SU-DHL-6 (cell line): ENCODE results near the gene FLYWCH1.
A peak's percentile ranks its signal among the peaks of the same experiment; 100 is the strongest.

Experiments
- H2AFZ ChIP-seq: fragments of 200-600 bp; sonication (generic); 2 replicates; pipeline ENCODE4 v1.6.1; 2014; ENCODE audit warnings: low read depth, mild to moderate bottlenecking, moderate library complexity, mixed read lengths, antibody characterized with exemption, low read length; ENCODE audit not compliant: severe bottlenecking
- H3F3A ChIP-seq: fragments of 200-600 bp; shearing (Covaris generic); 2 replicates; pipeline ENCODE4 v1.6.0; 2016; ENCODE audit warnings: antibody characterized with exemption, mild to moderate bottlenecking; ENCODE audit not compliant: insufficient read depth
- H3K27ac ChIP-seq: fragments of 200-600 bp; sonication (generic); 2 replicates; pipeline ENCODE4 v1.5.1; 2016; ENCODE audit warnings: low read depth, mild to moderate bottlenecking, low read length, moderate library complexity, mixed read lengths
- H3K27me3 ChIP-seq: fragments of 200-600 bp; sonication (generic), shearing (Covaris generic); 2 replicates; pipeline ENCODE4 v1.6.0; 2014; ENCODE audit warnings: mild to moderate bottlenecking, low read length
- H3K36me3 ChIP-seq: fragments of 200-600 bp; sonication (generic); 2 replicates; pipeline ENCODE4 v1.6.1; 2014; ENCODE audit warnings: mild to moderate bottlenecking, low read length, mixed read lengths
- H3K4me2 ChIP-seq: fragments of 300-600, 200-600 bp; shearing (Covaris generic), sonication (generic); 2 replicates; pipeline ENCODE4 v1.6.0; 2014; ENCODE audit warnings: low read length, low read depth, mild to moderate bottlenecking; ENCODE audit not compliant: poor library complexity, severe bottlenecking
- H3K4me3 ChIP-seq: fragments of 200-600 bp; sonication (generic); 2 replicates; pipeline ENCODE4 v1.5.1; 2014; ENCODE audit warnings: antibody characterized with exemption, low read length, mild to moderate bottlenecking, mixed read lengths; ENCODE audit not compliant: insufficient read depth, poor library complexity, severe bottlenecking
- H3K79me2 ChIP-seq: fragments of 200-600 bp; sonication (generic); 2 replicates; pipeline ENCODE4 v1.6.1; 2014; ENCODE audit warnings: mild to moderate bottlenecking, low read length, moderate library complexity; ENCODE audit not compliant: insufficient read depth
- H3K9ac ChIP-seq: fragments of 200-600 bp; sonication (generic); 2 replicates; pipeline ENCODE4 v1.7.0; 2014; ENCODE audit warnings: mild to moderate bottlenecking, low read length
- H3K9me2 ChIP-seq: fragments of 200-600 bp; sonication (generic); replicated peaks from 2 replicates; pipeline ENCODE4 v1.6.1; 2014; ENCODE audit warnings: low read length; ENCODE audit not compliant: insufficient read depth
- H3K9me3 ChIP-seq: fragments of 200-600 bp; sonication (generic); 2 replicates; pipeline ENCODE4 v1.6.1; 2014; ENCODE audit warnings: low read length, mixed read lengths; ENCODE audit not compliant: insufficient read depth
- H4K20me1 ChIP-seq: fragments of 200-600 bp; sonication (generic); 2 replicates; pipeline ENCODE4 v1.6.1; 2014; ENCODE audit warnings: low read depth, mild to moderate bottlenecking, antibody characterized with exemption, low read length, moderate library complexity, mixed read lengths
- CTCF ChIP-seq: fragments of 200-600 bp; sonication (generic); IDR thresholded peaks from one replicate; pipeline ENCODE4 v1.5.1; 2017; ENCODE audit warnings: antibody characterized with exemption, mild to moderate bottlenecking, low read length, moderate library complexity; ENCODE audit not compliant: insufficient read depth, poor library complexity, severe bottlenecking
- EZH2phosphoT487 ChIP-seq: fragments of 200-600 bp; sonication (generic), shearing (Covaris generic); conservative IDR thresholded peaks from 2 replicates; pipeline ENCODE4 v1.6.1; 2018; ENCODE audit warnings: mild to moderate bottlenecking, antibody characterized with exemption, low read length, moderate library complexity, mixed read lengths

FLYWCH1 gene

GRCh38 chr16:2867661-2867986 lies 44.1 kb upstream of the FLYWCH1 start:
- Histone ChIP-seq H3K4me2 (peak overlapping the region; percentile 71), H3K27me3 (no peaks in the 10 kb centered on the region), H4K20me1 (no peaks in the 10 kb centered on the region), H3K4me3 (peak overlapping the region; percentile 56), H3K9ac (peak overlapping the region; percentile 62), H3K27ac (peak overlapping the region; percentile 46), H2AFZ (peak overlapping the region; percentile 91), H3F3A (peaks cover 4% of the 10 kb centered on the region; the same call in 1 of the 2 replicates), H3K9me3 (no peaks in the 10 kb centered on the region), H3K9me2 (no peaks in the 10 kb centered on the region), H3K79me2 (no peaks in the 10 kb centered on the region), H3K36me3 (no peaks in the 10 kb centered on the region)
- TF ChIP-seq CTCF (no peak), EZH2phosphoT487 (no peak)

- peak overlapping the region; percentile 71 for H3K4me2 ChIP-seq
- TF ChIP-seq EZH2phosphoT487: no peak
- TF ChIP-seq CTCF: peak; percentile 77
- peak overlapping the region; percentile 91 for H2AFZ ChIP-seq
- no peaks in the 10 kb centered on the region for H3K9me3 ChIP-seq
- H3K27me3 ChIP-seq: no peaks in the 10 kb centered on the region
- peak overlapping the region; percentile 62 for H3K9ac ChIP-seq
- H3K4me3 ChIP-seq: peak overlapping the region; percentile 56
- no peaks in the 10 kb centered on the region for H3K79me2 ChIP-seq
- peaks cover 4% of the 10 kb centered on the region; the same call in 1 of the 2 replicates for H3F3A ChIP-seq
- H4K20me1 ChIP-seq: no peaks in the 10 kb centered on the region
- peak overlapping the region; percentile 46 for H3K27ac ChIP-seq
- H3K9me2 ChIP-seq: no peaks in the 10 kb centered on the region
- H3K36me3 ChIP-seq: no peaks in the 10 kb centered on the region
Measured at GRCh38 chr16:2867987-2868789, 43.5 kb upstream of the FLYWCH1 start.

GRCh38 chr16:2871926-2872325 lies 39.8 kb upstream of the FLYWCH1 start:
- Histone ChIP-seq H3K4me2 (no peak overlapping the region), H3K4me3 (no peak overlapping the region), H3K9me2 (no peaks in the 10 kb centered on the region), H3K27ac (no peak overlapping the region), H3K79me2 (no peaks in the 10 kb centered on the region), H2AFZ (no peak overlapping the region), H3K36me3 (no peaks in the 10 kb centered on the region), H3K9ac (no peak overlapping the region), H3F3A (peaks cover 4% of the 10 kb centered on the region; the same call in 1 of the 2 replicates), H3K9me3 (no peaks in the 10 kb centered on the region), H4K20me1 (no peaks in the 10 kb centered on the region), H3K27me3 (no peaks in the 10 kb centered on the region)
- TF ChIP-seq CTCF (no peak), EZH2phosphoT487 (no peak)
